Ovary (tissue), 10 donors: ENCODE measurements around the gene SSH3. TPM values are rescaled to one million over a fixed set of nuclear protein-coding genes. Genes with fewer than 3 reads are reported as not detected.
A peak's percentile ranks its signal among the peaks of the same experiment; 100 is the strongest.

ENCODE experiments used
- DNase-seq, 5 donors: peaks; one replicate each; pipeline ENCODE4 v3.0.0-alpha.2; 2019 to 2020
- H3K27ac ChIP-seq, 2 donors: fragments of 200-600 bp; one replicate each; pipeline versions ENCODE4 v1.5.1 to v1.8.0; 2019 to 2022
- H3K27me3 ChIP-seq: fragments of 200-600 bp; one replicate; pipeline ENCODE4 v1.8.0; 2022
- H3K36me3 ChIP-seq: fragments of 200-600 bp; sonication (generic); one replicate; pipeline ENCODE4 v1.5.1; 2019
- H3K4me1 ChIP-seq: one replicate; pipeline ENCODE4 v1.8.1; 2013; ENCODE audit warnings: mild to moderate bottlenecking, moderate library complexity; ENCODE audit not compliant: insufficient read depth
- H3K4me3 ChIP-seq: fragments of 200-600 bp; sonication (generic); one replicate; pipeline ENCODE4 v1.5.1; 2017
- H3K9me3 ChIP-seq, 2 donors: fragments of 200-600 bp in 1 of 2; sonication (generic) in 1 of 2; one replicate each; pipeline versions ENCODE4 v1.5.1 to v1.8.1; 2013 to 2019; ENCODE audit warnings: mild to moderate bottlenecking in 1 of 2, moderate library complexity in 1 of 2
- EP300 ChIP-seq: sonication (generic); formaldehyde crosslinking; IDR thresholded peaks from one replicate; pipeline ENCODE4 v1.6.1; 2017; ENCODE audit warnings: antibody characterized with exemption
- POLR2A ChIP-seq: fragments of 450-650 bp; IDR thresholded peaks from one replicate; pipeline ENCODE4 v1.6.1; 2017; ENCODE audit warnings: antibody characterized with exemption, mild to moderate bottlenecking, moderate library complexity
- WGBS, 3 donors: extraction: QIAGEN DNeasy Blood & Tissue Kit in 1 of 3; methylation state at CpG; one replicate each; pipeline versions ENCODE4 v1.1.5 to v1.1.7; 2013 to 2017; 5-methylcytosine and 5-hydroxymethylcytosine counted together
- intact Hi-C, 4 donors: fragments of 100-400 bp; cut with DNase I; formaldehyde crosslinking; loops; one replicate each; pipeline versions ENCODE4 v1.11.0 to v1.15.1; 2022 to 2023
- long read RNA-seq, 3 donors: library from polyadenylated mRNA in 2 of 3; unstranded in 2 of 3; transcript quantifications; one replicate each; pipeline ENCODE4 v2.0.0 and lab custom pipeline, GENCODE V29; 2021 to 2026
- polyA plus RNA-seq, 2 donors: library from polyadenylated mRNA; stranded (reverse); fragments of 200-250 nt in 1 of 2; fragments of 350-450 nt in 1 of 2; fragmentation: Illumina TruSeq in 1 of 2; extraction: RNeasy Lipid Tissue Mini Kit (QIAGEN cat#74804) in 1 of 2; gene quantifications; one replicate each; pipeline ENCODE4 v1.2.3, GENCODE V29; 2013 to 2014
- total RNA-seq, 7 donors: library from RNA; depleted of rRNA in 2 of 7; stranded (reverse); fragments of >200 nt in 2 of 7; fragmentation: NEBNext Ultra II Directional in 3 of 7; extraction: Animal tissue kit (Norgen Biotek cat#: 25700) in 3 of 7; gene quantifications; one replicate each; pipeline versions ENCODE4 v1.1.0 to v1.2.4, GENCODE V29; 2016 to 2023
- TF ChIP-seq, protein P1 (sequence below), 3 donors: fragments of 450-650 bp in 2 of 3; fragments of 200-600 bp in 1 of 3; IDR thresholded peaks; one replicate each; pipeline versions ENCODE4 v1.5.1 to v1.8.0; 2016 to 2022; ENCODE audit warnings: antibody characterized with exemption in 3 of 3, mild to moderate bottlenecking in 1 of 3
- donor health status: DM: no; HTN: no; CAD: no; lungs with moderate emphysema.
- donor health status: DM: no; HTN: no; CAD: no.
- donor health status: Bipolar disorder and iron deficiency.
- donor health status: DM: yes; HTN: yes; CAD: no.
- donor health status: DM: no; HTN: no; CAD: no.
- donor health status: DM: yes; HTN: yes; CAD: no.

Gene SSH3, protein sequence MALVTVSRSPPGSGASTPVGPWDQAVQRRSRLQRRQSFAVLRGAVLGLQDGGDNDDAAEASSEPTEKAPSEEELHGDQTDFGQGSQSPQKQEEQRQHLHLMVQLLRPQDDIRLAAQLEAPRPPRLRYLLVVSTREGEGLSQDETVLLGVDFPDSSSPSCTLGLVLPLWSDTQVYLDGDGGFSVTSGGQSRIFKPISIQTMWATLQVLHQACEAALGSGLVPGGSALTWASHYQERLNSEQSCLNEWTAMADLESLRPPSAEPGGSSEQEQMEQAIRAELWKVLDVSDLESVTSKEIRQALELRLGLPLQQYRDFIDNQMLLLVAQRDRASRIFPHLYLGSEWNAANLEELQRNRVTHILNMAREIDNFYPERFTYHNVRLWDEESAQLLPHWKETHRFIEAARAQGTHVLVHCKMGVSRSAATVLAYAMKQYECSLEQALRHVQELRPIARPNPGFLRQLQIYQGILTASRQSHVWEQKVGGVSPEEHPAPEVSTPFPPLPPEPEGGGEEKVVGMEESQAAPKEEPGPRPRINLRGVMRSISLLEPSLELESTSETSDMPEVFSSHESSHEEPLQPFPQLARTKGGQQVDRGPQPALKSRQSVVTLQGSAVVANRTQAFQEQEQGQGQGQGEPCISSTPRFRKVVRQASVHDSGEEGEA
- total RNA-seq (10 to 100 TPM; 37.9 to 69.9 (median 52.1) TPM), polyA plus RNA-seq (10 to 100 TPM; 18.1 to 32.1 TPM)
- long read RNA-seq, donor 1, transcript SSH3-201 (14 exons, 2,871 nt) = major isoform, 28 of 85 reads
- long read RNA-seq, donor 1, partial matches to known transcripts = 19 of 85 reads
- long read RNA-seq, donor 1, other reads (novel, unspliced or antisense) = 36 of 85 reads
- long read RNA-seq, donor 2, partial matches to known transcripts = 0 of 2 reads
- long read RNA-seq, donor 2, other reads (novel, unspliced or antisense) = 0 of 2 reads
- long read RNA-seq, donor 3, transcript SSH3-201 (14 exons, 2,871 nt) = major isoform, 40 of 101 reads
- long read RNA-seq, donor 3, partial matches to known transcripts = 30 of 101 reads
- long read RNA-seq, donor 3, other reads (novel, unspliced or antisense) = 31 of 101 reads

DNA sequence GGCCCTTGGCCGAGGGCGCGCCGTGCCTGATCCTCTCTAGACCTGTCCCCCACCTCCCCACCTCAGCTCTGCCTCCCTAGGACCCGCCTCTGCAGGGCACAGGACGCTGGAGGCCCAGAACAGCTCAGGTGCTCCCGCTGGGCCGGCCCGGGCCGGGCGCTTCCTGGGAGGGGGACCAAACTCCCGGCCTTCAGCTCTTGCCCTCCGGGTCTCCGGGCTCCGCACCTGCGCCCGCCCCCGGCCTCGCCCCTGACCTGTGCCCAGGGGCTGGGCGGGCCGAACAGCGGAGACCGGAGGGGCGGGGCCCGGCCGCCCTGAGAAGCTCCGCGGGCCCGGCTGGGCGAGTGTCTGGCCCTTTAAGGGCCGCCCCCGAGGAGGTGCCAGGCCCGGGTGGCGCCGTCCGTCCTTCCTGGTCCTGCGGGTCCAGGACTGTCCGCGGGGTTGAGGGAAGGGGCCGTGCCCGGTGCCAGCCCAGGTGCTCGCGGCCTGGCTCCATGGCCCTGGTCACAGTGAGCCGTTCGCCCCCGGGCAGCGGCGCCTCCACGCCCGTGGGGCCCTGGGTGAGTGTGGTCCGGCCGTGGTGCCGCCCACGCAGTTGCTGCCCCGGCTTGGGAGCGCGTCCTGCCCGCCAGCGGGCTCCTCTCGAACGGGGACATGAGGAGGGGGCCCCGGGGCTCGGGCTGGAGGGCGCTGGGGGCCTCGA lies at the start of gene SSH3:
TSS of gene SSH3 (plus strand) at position 399 of the 703 bp plus-strand sequence. CDS start at position 495, 96 bp downstream.
- Histone ChIP-seq H3K27me3 (no peaks in the 10 kb centered on the region), H3K27ac (peak within 1 kb of the TSS; percentile 81 to 82), H3K4me3 (peak within 1 kb of the TSS; percentile 61), H3K9me3 (no peaks in the 10 kb centered on the region), H3K36me3 (no peaks in the 10 kb centered on the region), H3K4me1 (peaks cover 9% of the 10 kb centered on the region)
- intact Hi-C loops = no loop called here
- 1% methylated on average over 50 to 65 of the region's 65 CpGs for WGBS, 3 donors
- TF ChIP-seq POLR2A = peak; percentile 39
- no peak for TF ChIP-seq EP300
- peak; percentile 70 to 79 (median 73) for DNase-seq

DNA sequence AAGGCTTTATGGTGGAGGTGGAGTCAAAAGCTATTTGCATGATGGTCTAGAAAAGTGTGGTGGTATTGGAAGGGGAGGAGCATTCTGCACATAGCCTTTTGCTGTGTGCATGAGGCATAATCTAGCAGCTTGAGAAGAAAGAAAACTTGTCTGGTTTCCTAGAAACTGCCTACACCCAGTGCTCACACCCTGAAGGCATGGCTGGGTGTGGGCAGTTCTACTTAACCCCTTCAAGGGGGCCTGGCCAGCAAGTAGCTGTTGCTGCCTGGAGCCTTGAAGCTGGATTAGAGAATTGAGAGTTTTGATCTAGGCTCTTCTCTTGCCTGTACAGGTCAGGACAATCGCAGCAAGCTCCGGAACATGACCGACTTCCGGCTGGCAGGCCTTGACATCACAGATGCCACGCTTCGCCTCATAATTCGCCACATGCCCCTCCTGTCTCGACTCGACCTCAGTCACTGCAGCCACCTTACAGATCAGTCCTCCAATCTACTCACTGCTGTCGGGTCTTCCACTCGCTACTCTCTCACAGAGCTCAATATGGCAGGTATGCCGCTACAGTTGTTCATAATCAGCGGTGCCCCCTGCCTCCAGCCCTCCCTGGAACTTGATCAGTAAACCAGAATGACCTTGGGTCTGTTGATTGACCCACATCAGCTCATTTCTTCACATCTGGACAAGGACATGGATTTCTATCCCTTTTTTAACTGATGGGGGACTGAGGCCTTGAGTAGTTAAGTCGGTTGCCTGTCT lies 49.3 kb upstream of the SSH3 start:
- DNase-seq = no peak
- Histone ChIP-seq H3K9me3 (no peaks in the 10 kb centered on the region), H3K27ac (no peak overlapping the region), H3K36me3 (no peaks in the 10 kb centered on the region), H3K27me3 (no peaks in the 10 kb centered on the region), H3K4me1 (peaks cover 2% of the 10 kb centered on the region), H3K4me3 (no peak overlapping the region)
- intact Hi-C loops = no loop called here
- WGBS, 3 donors = 87 to 90% (median 87%) methylated on average over 14 of the region's 14 CpGs
- TF ChIP-seq, protein P1, sequence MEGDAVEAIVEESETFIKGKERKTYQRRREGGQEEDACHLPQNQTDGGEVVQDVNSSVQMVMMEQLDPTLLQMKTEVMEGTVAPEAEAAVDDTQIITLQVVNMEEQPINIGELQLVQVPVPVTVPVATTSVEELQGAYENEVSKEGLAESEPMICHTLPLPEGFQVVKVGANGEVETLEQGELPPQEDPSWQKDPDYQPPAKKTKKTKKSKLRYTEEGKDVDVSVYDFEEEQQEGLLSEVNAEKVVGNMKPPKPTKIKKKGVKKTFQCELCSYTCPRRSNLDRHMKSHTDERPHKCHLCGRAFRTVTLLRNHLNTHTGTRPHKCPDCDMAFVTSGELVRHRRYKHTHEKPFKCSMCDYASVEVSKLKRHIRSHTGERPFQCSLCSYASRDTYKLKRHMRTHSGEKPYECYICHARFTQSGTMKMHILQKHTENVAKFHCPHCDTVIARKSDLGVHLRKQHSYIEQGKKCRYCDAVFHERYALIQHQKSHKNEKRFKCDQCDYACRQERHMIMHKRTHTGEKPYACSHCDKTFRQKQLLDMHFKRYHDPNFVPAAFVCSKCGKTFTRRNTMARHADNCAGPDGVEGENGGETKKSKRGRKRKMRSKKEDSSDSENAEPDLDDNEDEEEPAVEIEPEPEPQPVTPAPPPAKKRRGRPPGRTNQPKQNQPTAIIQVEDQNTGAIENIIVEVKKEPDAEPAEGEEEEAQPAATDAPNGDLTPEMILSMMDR (IDR thresholded peaks at IDR 0.05) = no peak

DNA sequence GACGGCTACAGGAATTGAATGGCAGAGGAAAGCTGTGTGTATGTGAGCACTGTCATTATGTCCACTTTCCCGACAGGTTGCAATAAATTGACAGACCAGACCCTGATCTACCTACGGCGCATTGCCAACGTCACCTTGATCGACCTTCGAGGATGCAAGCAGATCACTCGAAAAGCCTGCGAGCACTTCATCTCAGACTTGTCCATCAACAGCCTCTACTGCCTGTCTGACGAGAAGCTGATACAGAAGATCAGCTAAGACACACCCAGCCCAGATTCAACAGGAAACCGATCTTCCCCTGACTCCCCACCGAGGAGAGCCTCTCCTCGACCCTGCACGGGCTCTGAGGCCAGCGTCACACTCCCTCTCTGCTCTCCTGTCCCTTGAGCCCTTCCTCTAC lies 48.5 kb upstream of the SSH3 start:
- H3K4me3 ChIP-seq = no peak overlapping the region
- no peak overlapping the region for H3K27ac ChIP-seq
- no peaks in the 10 kb centered on the region for H3K9me3 ChIP-seq
- 85 to 88% (median 86%) methylated on average over 15 of the region's 15 CpGs for WGBS, 3 donors
- H3K36me3 ChIP-seq = no peaks in the 10 kb centered on the region
- no peaks in the 10 kb centered on the region for H3K27me3 ChIP-seq
- intact Hi-C loops = no loop called here
- TF ChIP-seq, protein P1 (IDR thresholded peaks at IDR 0.05) = no peak
- TF ChIP-seq POLR2A = no peak
- TF ChIP-seq EP300 = no peak
- H3K4me1 ChIP-seq = peaks cover 2% of the 10 kb centered on the region
- DNase-seq = no peak

DNA sequence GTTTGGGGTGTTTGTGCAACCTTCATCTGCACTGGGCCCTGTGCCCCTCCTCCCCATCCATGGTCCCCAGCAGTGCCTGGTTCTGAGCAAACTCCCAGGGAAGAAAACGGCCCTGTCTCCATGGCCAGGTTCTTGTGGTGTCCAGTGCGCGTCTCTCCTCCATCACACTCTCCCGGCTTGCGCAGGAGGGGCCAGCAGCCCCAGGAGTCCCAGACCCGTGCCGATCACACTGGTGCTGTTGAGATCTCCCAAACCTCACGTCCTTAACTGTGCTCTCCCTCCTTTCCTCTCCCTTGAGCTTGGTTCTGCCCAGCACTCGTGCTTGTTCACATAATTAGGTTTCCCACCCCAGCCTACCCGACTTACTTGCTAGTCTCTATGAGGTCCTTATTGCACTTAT lies 48.0 kb upstream of the SSH3 start:
- WGBS, 3 donors = 86 to 89% (median 87%) methylated on average over 10 of the region's 10 CpGs

More for the DNA sequence above, 48.0 kb upstream of the SSH3 start:
- Histone ChIP-seq H3K27ac (no peak overlapping the region), H3K27me3 (no peaks in the 10 kb centered on the region), H3K4me3 (no peak overlapping the region), H3K36me3 (no peaks in the 10 kb centered on the region), H3K4me1 (peaks cover 2% of the 10 kb centered on the region), H3K9me3 (no peaks in the 10 kb centered on the region)
- DNase-seq = no peak
- intact Hi-C loops = no loop called here
- TF ChIP-seq, protein P1 (IDR thresholded peaks at IDR 0.05) = no peak
- TF ChIP-seq POLR2A = no peak
- no peak for TF ChIP-seq EP300
